CD4-positive, CD25-positive, alpha-beta regulatory T cell (primary cell): ENCODE measurements around the gene PLEKHA8. TPM values are rescaled to one million over a fixed set of nuclear protein-coding genes. Genes with fewer than 3 reads are reported as not detected.

ENCODE experiments used
- ATAC-seq, 2 donors: fragments of 150-1000 bp; cut with Tn5 transposase; one replicate each; pipeline ENCODE4 v1.10.0; 2021; ENCODE audit warnings: low read depth in 2 of 2, moderate number of reproducible peaks in 2 of 2, moderate library complexity in 1 of 2
- DNase-seq, 3 donors: peaks; one replicate each; pipeline versions ENCODE4 v3.0.0 to v3.0.0-alpha.2; 2012 to 2022; ENCODE audit warnings: mixed read lengths in 1 of 3
- H3K27ac ChIP-seq: one replicate; pipeline ENCODE4 v1.7.0; 2013; ENCODE audit warnings: mild to moderate bottlenecking, low read length; ENCODE audit not compliant: insufficient read depth, poor library complexity, severe bottlenecking
- H3K27me3 ChIP-seq: one replicate; pipeline ENCODE4 v1.7.0; 2013; ENCODE audit warnings: low read length; ENCODE audit not compliant: control insufficient read depth, insufficient read depth
- H3K36me3 ChIP-seq: one replicate; pipeline ENCODE4 v1.7.0; 2013; ENCODE audit warnings: mild to moderate bottlenecking, low read length, moderate library complexity; ENCODE audit not compliant: control insufficient read depth, insufficient read depth
- H3K4me1 ChIP-seq: 2 replicates; pipeline ENCODE4 v1.7.0; 2013; ENCODE audit warnings: mild to moderate bottlenecking, low read length; ENCODE audit not compliant: insufficient read depth, control insufficient read depth, poor library complexity, severe bottlenecking
- H3K4me3 ChIP-seq: one replicate; pipeline ENCODE4 v1.7.0; 2013; ENCODE audit warnings: low read depth, mild to moderate bottlenecking, low read length, moderate library complexity
- H3K9me3 ChIP-seq, 2 experiments: 1 replicate in 1 of 2; 2 replicates in 1 of 2; pipeline ENCODE4 v1.7.0; 2013; ENCODE audit warnings: low read length in 2 of 2, mild to moderate bottlenecking in 1 of 2, moderate library complexity in 1 of 2; ENCODE audit not compliant: control insufficient read depth in 2 of 2
- H3K27ac Mint-ChIP-seq, 3 donors: one replicate each; pipeline ENCODE4 v1.8.0; 2020 to 2022; ENCODE audit warnings: mild to moderate bottlenecking in 3 of 3, mixed read lengths in 3 of 3, moderate library complexity in 2 of 3
- H3K27me3 Mint-ChIP-seq: one replicate; pipeline ENCODE4 v1.8.0; 2022; ENCODE audit warnings: mild to moderate bottlenecking, mixed read lengths
- H3K36me3 Mint-ChIP-seq: one replicate; pipeline ENCODE4 v1.8.0; 2020; ENCODE audit warnings: mixed read lengths
- H3K4me1 Mint-ChIP-seq, 4 donors: one replicate each; pipeline ENCODE4 v1.8.0; 2020 to 2022; ENCODE audit warnings: mixed read lengths in 4 of 4, mild to moderate bottlenecking in 1 of 4
- H3K4me3 Mint-ChIP-seq, 4 donors: one replicate each; pipeline ENCODE4 v1.8.0; 2020 to 2022; ENCODE audit warnings: mild to moderate bottlenecking in 4 of 4, mixed read lengths in 4 of 4, moderate library complexity in 3 of 4
- H3K9me3 Mint-ChIP-seq, 7 donors: one replicate each; pipeline ENCODE4 v1.8.0; 2020 to 2022; ENCODE audit warnings: mixed read lengths in 7 of 7, mild to moderate bottlenecking in 3 of 7, moderate library complexity in 2 of 7
- polyA plus RNA-seq, 4 donors: library from polyadenylated mRNA; unstranded; fragments of 300-500 nt; fragmentation: Illumina TruSeq; gene quantifications; one replicate each; pipeline ENCODE4 v1.2.3, GENCODE V29; 2021
- total RNA-seq: library from RNA; stranded (reverse); gene quantifications from one replicate; pipeline ENCODE4 v1.2.3, GENCODE V29; 2022

The PLEKHA8 gene
- total and polyA plus RNA-seq, 5 donors from 2014 or later: 3.1 to 15.2 (median 8.0) TPM

DNA sequence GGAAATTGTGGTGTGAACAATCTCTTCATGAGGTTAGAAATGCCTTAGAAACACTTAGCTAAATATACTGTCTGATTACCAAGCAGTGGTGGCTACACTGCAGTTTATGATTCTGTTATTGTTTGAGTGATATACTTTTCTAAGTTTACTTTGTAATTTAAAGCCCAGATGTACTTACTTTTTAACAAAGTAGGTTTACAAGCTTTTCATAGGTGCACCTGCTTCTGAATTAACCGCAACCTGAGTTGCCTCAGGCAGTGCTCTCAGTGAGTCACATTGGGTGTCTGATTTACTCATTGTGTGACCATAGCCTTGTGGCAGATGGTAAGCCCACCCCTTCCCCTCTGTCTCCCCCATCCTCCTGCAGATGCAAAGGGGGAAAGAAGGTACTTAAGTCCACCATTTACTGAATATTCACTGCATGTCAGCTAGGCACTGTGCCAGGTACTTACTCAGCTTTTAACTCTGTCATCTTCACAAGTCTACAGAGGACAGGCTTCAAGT is 115.6 kb downstream of the PLEKHA8 start:
- peak overlapping the region in 1 of 3 donors; percentile 0 for H3K27ac Mint-ChIP-seq
- H3K27ac ChIP-seq: no peak overlapping the region
- DNase-seq (no peak), ATAC-seq (peak in 1 of 2 donors; percentile 14)
- H3K4me3 ChIP-seq: no peak overlapping the region
- H3K9me3 ChIP-seq: no peaks in the 10 kb centered on the region
- H3K36me3 Mint-ChIP-seq: peaks cover 4% of the 10 kb centered on the region
- no peaks in the 10 kb centered on the region for H3K9me3 Mint-ChIP-seq
- H3K4me1 Mint-ChIP-seq: peaks cover 3 to 12% (median 3%) of the 10 kb centered on the region in 4 donors
- no peaks in the 10 kb centered on the region for H3K27me3 ChIP-seq
- H3K4me3 Mint-ChIP-seq: no peak overlapping the region
- H3K4me1 ChIP-seq: peaks cover 2% of the 10 kb centered on the region
- H3K36me3 ChIP-seq: no peaks in the 10 kb centered on the region
- H3K27me3 Mint-ChIP-seq: no peaks in the 10 kb centered on the region

DNA sequence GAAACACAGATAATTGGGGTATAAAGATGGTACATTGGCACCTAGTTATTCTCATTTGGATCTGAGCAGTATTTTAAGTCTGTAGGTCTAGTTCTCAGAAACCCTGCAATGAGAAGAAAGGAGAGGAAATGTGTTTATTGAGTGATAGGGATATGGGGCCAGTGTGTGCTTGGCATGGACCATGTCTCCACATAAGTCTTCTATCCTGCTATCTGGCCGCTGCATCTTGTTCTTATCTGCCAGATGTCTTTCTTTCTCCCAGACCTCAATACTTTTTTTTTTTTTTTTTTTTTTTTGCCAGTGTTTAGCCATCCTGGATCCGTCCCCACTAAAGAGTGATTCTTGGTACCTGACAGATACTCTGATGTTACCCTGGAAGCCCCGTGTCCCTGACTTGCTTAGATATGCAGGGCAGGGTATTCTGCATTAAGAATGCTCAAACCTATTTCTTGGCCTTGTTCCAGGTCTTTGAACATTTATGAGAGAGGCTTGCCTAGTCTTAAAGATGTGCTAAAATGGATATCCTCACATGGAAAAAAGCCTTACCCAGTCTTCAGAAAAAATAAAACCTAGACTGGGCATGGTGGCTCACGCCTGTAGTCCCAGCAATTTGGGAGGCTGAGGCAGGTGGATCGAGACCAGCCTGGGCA is 116.6 kb downstream of the PLEKHA8 start:
- H3K9me3 ChIP-seq: no peaks in the 10 kb centered on the region
- DNase-seq (no peak), ATAC-seq (no peak)
- no peak overlapping the region for H3K27ac Mint-ChIP-seq
- H3K27me3 Mint-ChIP-seq: no peaks in the 10 kb centered on the region
- no peaks in the 10 kb centered on the region for H3K36me3 ChIP-seq
- H3K27ac ChIP-seq: no peak overlapping the region
- H3K36me3 Mint-ChIP-seq: peaks cover 7% of the 10 kb centered on the region
- no peaks in the 10 kb centered on the region for H3K27me3 ChIP-seq
- peaks cover 0 to 9% (median 3%) of the 10 kb centered on the region in 4 donors for H3K4me1 Mint-ChIP-seq
- H3K4me1 ChIP-seq: peaks cover 7% of the 10 kb centered on the region
- H3K4me3 ChIP-seq: no peak overlapping the region
- no peak overlapping the region for H3K4me3 Mint-ChIP-seq
- no peaks in the 10 kb centered on the region for H3K9me3 Mint-ChIP-seq

DNA sequence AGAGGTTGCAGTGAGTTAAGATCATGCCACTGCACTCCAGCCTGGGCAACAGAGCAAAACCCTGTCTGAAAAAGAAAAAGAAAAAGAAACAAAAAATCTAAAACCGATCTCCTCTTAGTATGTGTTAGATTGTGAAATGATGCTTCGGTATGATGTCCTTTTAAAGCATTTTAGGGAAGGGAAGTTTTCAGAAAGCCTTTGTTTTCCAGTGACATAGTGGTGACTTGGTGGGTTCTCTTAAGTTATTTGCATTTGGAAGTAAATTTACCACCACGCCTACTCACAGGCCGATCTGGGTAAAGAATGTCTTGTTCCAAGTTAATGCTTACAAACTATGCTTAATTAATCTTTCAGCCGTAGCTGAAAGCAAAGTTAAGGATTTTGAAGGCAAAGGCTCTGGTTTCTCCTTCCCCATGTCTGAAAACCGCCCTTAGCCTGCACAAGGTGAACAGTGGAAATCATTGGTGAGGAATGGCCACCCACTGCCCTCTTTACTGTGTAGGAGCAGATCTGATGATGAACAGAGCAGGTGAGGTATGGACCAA is 117.3 kb downstream of the PLEKHA8 start:
- Mint-ChIP-seq H3K4me3 (no peak overlapping the region), H3K9me3 (no peaks in the 10 kb centered on the region), H3K27me3 (no peaks in the 10 kb centered on the region), H3K4me1 (peaks cover 0 to 9% (median 4%) of the 10 kb centered on the region in 4 donors), H3K36me3 (peaks cover 7% of the 10 kb centered on the region), H3K27ac (no peak overlapping the region)
- Histone ChIP-seq H3K27me3 (no peaks in the 10 kb centered on the region), H3K4me1 (peaks cover 7% of the 10 kb centered on the region), H3K4me3 (no peak overlapping the region), H3K9me3 (no peaks in the 10 kb centered on the region), H3K36me3 (no peaks in the 10 kb centered on the region), H3K27ac (no peak overlapping the region)
- DNase-seq: no peak
- ATAC-seq: no peak

DNA sequence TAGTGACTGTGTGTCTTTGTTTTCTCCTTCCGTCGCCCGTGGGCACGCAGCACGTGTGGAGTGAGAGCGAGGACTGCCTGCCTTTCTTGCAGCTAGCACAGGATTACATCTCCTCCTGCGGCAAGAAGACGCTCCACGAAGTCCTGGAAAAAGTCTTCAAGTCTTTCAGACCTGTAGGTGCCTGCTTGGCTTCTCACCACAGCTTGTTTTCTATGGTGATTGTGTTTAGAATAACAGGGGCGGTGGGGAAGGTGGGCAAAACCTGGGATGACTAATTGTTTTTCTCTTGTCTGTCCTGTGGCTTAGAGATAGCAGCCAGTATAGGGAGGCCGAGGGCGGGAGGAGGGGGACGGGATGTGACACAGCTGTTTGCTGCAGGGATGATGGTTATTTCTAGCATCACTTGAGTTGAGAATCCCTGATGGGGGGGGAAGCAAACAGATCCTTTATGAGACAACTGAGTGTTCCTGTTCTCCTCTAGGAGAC is 118.0 kb downstream of the PLEKHA8 start:
- Histone ChIP-seq H3K36me3 (peaks cover 4% of the 10 kb centered on the region), H3K4me1 (peaks cover 7% of the 10 kb centered on the region), H3K27me3 (no peaks in the 10 kb centered on the region), H3K4me3 (no peak overlapping the region), H3K27ac (no peak overlapping the region), H3K9me3 (no peaks in the 10 kb centered on the region)
- Mint-ChIP-seq H3K9me3 (no peaks in the 10 kb centered on the region), H3K27ac (no peak overlapping the region), H3K36me3 (peaks cover 10% of the 10 kb centered on the region), H3K27me3 (no peaks in the 10 kb centered on the region), H3K4me3 (no peak overlapping the region), H3K4me1 (peaks cover 0 to 8% (median 4%) of the 10 kb centered on the region in 4 donors)
- DNase-seq (no peak), ATAC-seq (peak in 1 of 2 donors; percentile 12)

DNA sequence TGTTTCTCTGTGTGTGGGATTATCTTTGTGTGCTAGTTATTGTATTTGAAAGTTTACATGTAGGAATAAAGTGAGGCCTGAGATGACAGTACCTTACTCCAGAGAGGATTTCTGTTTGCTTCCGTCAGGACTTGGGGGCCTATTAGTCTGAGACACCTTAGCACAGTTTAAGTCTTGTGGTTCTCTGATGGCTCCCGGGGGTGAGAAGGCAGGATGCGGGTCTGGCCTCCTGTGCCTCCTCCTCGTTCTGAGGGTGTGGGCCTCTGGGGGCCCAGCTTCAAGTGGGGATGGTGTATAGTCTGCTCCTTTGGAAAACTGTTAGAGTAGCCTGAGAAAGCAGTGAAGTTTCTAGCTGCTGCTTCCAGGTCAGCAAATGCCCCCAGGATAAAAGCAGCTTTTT is 119.0 kb downstream of the PLEKHA8 start:
- Histone ChIP-seq H3K4me1 (peaks cover 7% of the 10 kb centered on the region), H3K9me3 (no peaks in the 10 kb centered on the region), H3K27ac (no peak overlapping the region), H3K27me3 (no peaks in the 10 kb centered on the region), H3K36me3 (peaks cover 4% of the 10 kb centered on the region), H3K4me3 (no peak overlapping the region)
- H3K36me3 Mint-ChIP-seq: peaks cover 16% of the 10 kb centered on the region
- H3K27ac Mint-ChIP-seq: no peak overlapping the region
- ATAC-seq (no peak), DNase-seq (no peak)
- H3K4me1 Mint-ChIP-seq: peaks cover 0 to 8% (median 4%) of the 10 kb centered on the region in 4 donors
- no peak overlapping the region for H3K4me3 Mint-ChIP-seq
- no peaks in the 10 kb centered on the region for H3K9me3 Mint-ChIP-seq
- no peaks in the 10 kb centered on the region for H3K27me3 Mint-ChIP-seq

DNA sequence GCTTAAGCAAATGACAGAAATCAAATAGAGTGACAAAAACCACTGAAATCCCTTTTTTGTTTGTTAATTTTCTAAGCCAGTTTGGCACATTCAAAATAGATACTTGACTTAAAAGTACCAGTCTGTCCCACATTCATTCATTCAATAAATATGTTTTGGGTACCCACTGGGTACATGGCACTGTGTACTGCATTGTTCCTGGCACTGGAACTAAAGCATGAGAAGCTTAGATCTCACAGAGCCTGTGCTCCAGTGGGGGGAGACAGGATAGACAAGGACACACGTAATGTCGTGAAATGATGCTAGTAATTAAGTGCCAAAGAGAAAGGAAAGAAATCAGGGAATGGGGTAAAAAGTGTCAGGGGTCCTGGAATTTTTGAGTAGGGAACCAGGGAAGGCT is 119.6 kb downstream of the PLEKHA8 start:
- ATAC-seq: no peak
- peaks cover 16% of the 10 kb centered on the region for H3K36me3 Mint-ChIP-seq
- no peak overlapping the region for H3K27ac Mint-ChIP-seq
- Histone ChIP-seq H3K4me1 (peaks cover 7% of the 10 kb centered on the region), H3K27ac (no peak overlapping the region), H3K4me3 (no peak overlapping the region), H3K9me3 (no peaks in the 10 kb centered on the region), H3K36me3 (peaks cover 4% of the 10 kb centered on the region), H3K27me3 (no peaks in the 10 kb centered on the region)
- peaks cover 0 to 8% (median 4%) of the 10 kb centered on the region in 4 donors for H3K4me1 Mint-ChIP-seq
- no peak overlapping the region for H3K4me3 Mint-ChIP-seq
- no peak for DNase-seq
- H3K27me3 Mint-ChIP-seq: no peaks in the 10 kb centered on the region
- H3K9me3 Mint-ChIP-seq: no peaks in the 10 kb centered on the region

DNA sequence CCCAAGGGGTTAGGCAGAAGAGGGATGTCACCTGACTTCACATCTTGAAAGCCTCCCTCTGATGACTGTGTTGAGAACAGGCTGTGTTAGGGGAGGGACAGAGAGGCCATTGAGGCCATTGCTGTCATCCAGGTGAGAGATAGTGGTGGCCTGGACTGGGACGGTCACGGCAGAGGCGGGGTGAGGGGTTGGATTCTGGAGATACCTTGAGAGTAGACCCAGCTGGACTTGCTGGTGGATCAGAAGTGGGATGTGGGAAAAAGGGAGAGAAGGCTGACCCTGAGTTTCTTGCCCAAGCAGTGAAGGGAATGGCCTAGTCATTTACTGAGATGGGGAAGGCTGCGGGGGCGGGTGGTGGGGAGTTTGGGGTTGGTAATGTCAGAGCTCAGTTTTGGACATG is 120.2 kb downstream of the PLEKHA8 start:
- H3K4me1 ChIP-seq: peaks cover 7% of the 10 kb centered on the region
- no peaks in the 10 kb centered on the region for H3K9me3 ChIP-seq
- Mint-ChIP-seq H3K36me3 (peaks cover 17% of the 10 kb centered on the region), H3K4me1 (peaks cover 0 to 7% (median 3%) of the 10 kb centered on the region in 4 donors), H3K4me3 (peak overlapping the region in 1 of 4 donors; percentile 78), H3K9me3 (no peaks in the 10 kb centered on the region), H3K27me3 (no peaks in the 10 kb centered on the region), H3K27ac (no peak overlapping the region)
- no peak overlapping the region for H3K27ac ChIP-seq
- H3K4me3 ChIP-seq: no peak overlapping the region
- ATAC-seq: no peak
- H3K27me3 ChIP-seq: no peaks in the 10 kb centered on the region
- peaks cover 4% of the 10 kb centered on the region for H3K36me3 ChIP-seq
- DNase-seq: no peak
